HG03469 (cell line): Measurements from ENCODE around the gene TULP3.

Source experiments
- ATAC-seq: cut with Tn5 transposase; IDR thresholded peaks from one replicate; pipeline ENCODE4 v1.9.1; 2021; ENCODE audit warnings: mild to moderate bottlenecking, moderate library complexity, moderate number of reproducible peaks; ENCODE audit not compliant: unreplicated experiment

The TULP3 gene

GRCh38 chr12:2925322-2925995 is 34.8 kb downstream of the TULP3 start:
- no peak for ATAC-seq

GRCh38 chr12:2930865-2931264 is 40.2 kb downstream of the TULP3 start:
- ATAC-seq, result no peak

- ATAC-seq, result no peak
These were observed 42.9 kb downstream of the TULP3 start for GRCh38 chr12:2933586-2933985.

- ATAC-seq, result no peak
These were observed 43.7 kb downstream of the TULP3 start for GRCh38 chr12:2934371-2934770.

- no peak for ATAC-seq
These were observed 45.6 kb downstream of the TULP3 start for GRCh38 chr12:2936301-2936700.

GRCh38 chr12:2937500-2937899 is 46.8 kb downstream of the TULP3 start:
- no peak for ATAC-seq

- ATAC-seq, result no peak
These were observed 48.5 kb downstream of the TULP3 start for GRCh38 chr12:2939191-2939590.

- ATAC-seq, result no peak
These were observed 49.9 kb downstream of the TULP3 start for GRCh38 chr12:2940564-2940963.

- no peak for ATAC-seq
These were observed 50.8 kb downstream of the TULP3 start for GRCh38 chr12:2941524-2941923.

- ATAC-seq, result no peak
These were observed 53.8 kb downstream of the TULP3 start for GRCh38 chr12:2944401-2945047.

GRCh38 chr12:2949411-2949810 is 58.7 kb downstream of the TULP3 start:
- ATAC-seq, result no peak

- no peak for ATAC-seq
These were observed 65.2 kb downstream of the TULP3 start for GRCh38 chr12:2955888-2956287.

- ATAC-seq, result no peak
These were observed 67.2 kb downstream of the TULP3 start for GRCh38 chr12:2957816-2958431.

GRCh38 chr12:2958432-2959191 is 67.9 kb downstream of the TULP3 start:
- no peak for ATAC-seq

GRCh38 chr12:2959192-2959504 is 68.5 kb downstream of the TULP3 start, which contains the start of gene TEAD4:
Gene TEAD4, plus strand, starts transcription at chr12:2959397.
- no peak for ATAC-seq

- ATAC-seq, result no peak
These were observed 69.1 kb downstream of the TULP3 start for GRCh38 chr12:2959505-2960389.

- ATAC-seq, result no peak
These were observed 69.8 kb downstream of the TULP3 start for GRCh38 chr12:2960390-2960956.

- no peak for ATAC-seq
These were observed 70.4 kb downstream of the TULP3 start for GRCh38 chr12:2960996-2961616.

- no peak for ATAC-seq
These were observed 71.0 kb downstream of the TULP3 start for GRCh38 chr12:2961705-2962104.
